NCI-H1436 treated with DMSO at 0.1 percent for 48 hours (cell line): ENCODE data around the gene NRM.
"Not testable (repeated sequence)": the region's sequence is repeated elsewhere in the genome, so short reads cannot be mapped to it uniquely, and the experiment has no call there.

Experiments used
- DNase-seq: peaks from one replicate; lab custom pipeline; 2025; lab: John Stamatoyannopoulos, UW

NRM gene

DNA sequence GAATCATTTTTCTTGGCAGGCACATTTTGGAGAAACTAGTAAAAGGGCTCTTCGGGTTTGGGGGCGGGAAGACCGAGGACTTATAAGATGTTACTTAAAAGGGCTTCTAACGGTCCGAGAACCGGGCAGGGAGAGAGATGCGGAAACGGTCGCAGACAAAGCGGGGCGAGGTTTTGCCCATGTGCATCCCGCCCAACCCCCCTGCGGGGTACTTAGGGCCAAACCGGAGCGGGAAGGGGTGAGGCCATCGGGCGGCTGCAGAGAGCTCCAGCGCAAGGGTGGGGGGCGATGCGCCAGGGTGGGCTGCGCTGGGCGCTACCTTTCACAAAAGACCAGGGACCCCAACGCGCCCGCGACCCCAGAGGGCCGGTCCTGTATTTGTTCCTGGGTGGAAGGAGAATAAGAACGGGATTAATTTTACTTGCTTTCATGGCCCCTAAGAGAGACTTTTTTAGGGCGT is 30.0 kb upstream of the NRM start:
- DNase-seq, result no peak

DNA sequence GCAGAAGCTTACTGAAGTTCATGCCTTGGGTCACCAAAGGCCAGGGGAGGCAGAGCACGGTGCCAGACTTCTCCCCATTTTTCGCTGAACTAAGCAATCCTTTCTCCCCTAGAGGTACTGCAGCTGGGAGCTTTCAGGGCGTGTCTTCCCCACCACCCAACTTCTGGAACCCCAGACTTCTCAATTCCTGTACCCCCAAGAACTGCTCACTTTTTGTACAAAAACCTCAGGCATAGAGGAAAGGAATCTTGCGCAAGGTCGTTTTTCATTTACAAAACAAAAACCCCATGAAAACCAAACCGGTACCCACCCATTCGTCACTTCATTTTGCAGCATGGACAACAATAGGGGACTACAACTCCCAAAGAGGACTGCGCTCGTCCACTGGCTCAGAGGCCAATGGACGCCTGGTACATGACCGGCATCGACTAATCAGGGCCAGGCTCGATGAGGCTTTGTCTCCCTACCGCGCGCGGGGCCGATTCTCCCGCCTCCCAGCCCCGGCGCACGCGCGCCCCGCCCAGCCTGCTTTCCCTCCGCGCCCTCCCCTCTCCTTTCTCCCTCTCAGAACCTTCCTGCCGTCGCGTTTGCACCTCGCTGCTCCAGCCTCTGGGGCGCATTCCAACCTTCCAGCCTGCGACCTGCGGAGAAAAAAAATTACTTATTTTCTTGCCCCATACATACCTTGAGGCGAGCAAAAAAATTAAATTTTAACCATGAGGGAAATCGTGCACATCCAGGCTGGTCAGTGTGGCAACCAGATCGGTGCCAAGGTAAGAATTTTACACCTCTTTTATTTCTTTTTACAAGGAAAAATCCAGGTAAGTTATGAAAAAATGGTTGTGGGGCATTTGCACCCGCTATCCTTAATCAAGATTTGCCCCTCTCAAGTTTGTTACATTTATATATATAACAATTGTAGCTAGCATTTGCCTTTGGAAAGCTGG is 29.3 kb upstream of the NRM start, which contains the start of gene TUBB:
Gene TUBB (plus strand): TSS at position 562 of the 947 bp plus-strand sequence. CDS start 155 bp downstream, at position 717.
- peak; percentile 95 for DNase-seq

DNA sequence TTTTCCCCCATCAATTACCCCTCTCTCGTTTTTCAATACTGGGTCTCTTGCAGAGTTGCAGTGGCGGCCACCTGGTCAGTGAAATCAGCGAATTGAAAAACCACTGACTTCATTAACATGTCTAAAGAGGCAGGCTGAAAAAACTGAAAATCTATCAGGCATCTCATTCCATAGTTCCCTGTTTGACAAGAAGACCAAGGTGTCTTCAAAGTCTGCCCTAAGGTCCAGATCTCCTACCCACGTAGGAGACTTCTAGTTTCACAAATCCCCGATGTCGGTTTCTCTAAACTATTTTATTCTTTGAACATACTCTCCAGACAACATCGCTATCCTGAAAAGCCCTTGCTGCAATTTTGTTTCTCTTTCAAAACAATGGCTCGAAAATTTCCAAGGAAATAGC is 28.6 kb upstream of the NRM start:
- DNase-seq, result no peak

DNA sequence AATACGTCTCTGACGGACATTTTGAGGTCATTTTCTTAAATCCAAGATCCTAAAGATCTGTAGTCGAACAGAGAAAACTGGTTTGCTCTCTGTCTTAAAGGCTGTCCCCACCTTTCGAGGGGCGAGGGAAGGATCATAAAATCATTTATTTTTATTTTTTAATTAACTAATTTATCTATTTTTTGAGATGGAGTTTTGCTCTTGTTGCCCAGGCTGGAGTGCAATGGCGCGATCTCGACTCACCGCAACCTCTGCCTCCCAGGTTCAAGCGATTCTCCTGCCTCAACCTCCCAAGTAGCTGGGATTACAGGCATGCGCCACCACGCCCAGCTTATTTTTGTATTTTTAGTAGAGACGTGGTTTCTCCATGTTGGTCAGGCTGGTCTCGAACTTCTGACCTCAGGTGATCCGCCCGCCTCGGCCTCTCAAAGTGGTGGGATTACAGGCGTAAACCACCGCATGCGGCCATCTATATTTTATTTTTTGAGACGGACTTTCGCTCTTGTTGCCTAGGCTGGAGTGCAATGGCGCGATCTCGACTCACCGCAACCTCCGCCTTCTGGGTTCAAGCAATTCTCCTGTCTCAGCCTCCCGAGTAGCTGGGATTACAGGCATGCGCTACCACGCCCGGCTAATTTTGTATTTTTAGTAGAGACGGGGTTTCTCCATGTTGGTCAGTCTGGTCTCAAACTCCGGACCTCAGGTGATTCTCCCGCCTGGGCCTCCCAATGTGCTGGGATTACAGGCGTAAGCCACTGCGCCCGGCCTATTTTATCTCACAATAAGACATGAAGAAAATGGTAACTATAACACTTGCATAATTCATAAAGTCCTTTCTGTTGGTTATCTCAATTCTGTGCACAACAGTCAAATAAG is 27.3 kb upstream of the NRM start:
- DNase-seq, result not testable (repeated sequence)

DNA sequence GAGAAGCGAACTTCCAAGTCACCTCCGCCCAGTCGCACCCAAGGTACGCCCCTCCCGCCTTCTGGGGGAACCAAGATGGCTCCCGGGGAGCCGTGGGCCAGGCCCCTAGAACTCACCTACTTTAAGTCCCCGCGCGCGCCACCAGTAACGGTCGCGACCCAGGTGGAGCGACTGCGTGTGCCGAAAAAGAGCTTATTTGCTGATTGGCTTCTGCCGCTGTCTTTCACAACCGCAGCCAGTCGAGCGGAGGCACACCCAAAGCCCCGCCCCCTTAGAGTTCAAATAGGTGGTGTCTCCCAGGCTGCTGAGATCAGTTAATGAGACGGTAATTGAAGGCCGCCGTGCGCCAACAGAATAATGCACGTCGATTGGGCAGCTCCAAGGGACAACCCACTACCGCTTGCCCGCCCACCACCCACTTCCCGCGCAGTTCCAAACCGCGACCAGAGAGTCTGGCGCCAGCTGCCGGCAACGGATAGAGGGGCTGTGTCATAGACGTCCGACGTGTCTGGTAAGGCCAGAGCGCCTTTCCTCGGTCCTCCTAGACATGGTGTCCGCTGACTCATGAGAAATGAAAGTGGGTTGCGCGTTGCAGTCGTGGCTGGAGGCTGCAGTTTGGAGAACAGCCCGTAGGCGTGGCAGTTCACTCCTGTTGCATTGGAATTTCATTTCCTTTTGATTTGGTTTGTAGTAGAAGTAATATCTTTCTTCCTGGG is 26.5 kb upstream of the NRM start, which contains the start of gene MDC1:
Gene MDC1 (minus strand): TSS at position 153 of the 716 bp plus-strand sequence. CDS start 2,106 bp downstream, outside the sequence.
- DNase-seq, result peak; percentile 99

DNA sequence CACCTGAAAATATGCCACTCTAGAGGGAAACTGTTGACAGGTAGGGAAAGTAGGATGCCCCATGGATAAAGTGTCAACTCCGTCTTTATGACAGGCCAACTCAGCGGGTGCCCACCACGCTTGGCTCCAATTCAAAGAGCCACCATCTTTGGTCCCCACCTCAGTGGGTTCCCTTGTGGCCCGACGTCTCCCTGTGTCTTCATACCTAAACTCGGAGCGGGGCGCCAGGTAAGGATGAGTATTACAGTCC is 26.0 kb upstream of the NRM start:
- no peak for DNase-seq

DNA sequence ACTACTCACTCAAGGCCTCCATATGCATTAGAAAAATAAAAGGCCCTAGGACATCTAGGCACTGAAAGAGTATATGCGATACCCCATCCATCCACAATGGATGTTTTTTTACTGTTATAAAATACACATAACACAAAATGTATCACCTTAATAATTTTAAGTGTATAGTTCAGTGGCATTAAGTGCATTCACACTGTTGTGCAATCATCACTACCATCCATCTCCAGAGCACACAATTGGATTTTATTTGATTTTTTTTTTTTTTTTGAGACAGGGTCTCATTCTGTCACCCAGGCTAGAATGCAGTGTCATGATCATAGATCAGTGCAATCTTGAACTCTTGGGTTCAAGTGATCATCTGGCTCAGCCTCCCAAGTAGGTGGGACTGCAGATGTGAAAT is 23.5 kb upstream of the NRM start:
- no peak for DNase-seq

DNA sequence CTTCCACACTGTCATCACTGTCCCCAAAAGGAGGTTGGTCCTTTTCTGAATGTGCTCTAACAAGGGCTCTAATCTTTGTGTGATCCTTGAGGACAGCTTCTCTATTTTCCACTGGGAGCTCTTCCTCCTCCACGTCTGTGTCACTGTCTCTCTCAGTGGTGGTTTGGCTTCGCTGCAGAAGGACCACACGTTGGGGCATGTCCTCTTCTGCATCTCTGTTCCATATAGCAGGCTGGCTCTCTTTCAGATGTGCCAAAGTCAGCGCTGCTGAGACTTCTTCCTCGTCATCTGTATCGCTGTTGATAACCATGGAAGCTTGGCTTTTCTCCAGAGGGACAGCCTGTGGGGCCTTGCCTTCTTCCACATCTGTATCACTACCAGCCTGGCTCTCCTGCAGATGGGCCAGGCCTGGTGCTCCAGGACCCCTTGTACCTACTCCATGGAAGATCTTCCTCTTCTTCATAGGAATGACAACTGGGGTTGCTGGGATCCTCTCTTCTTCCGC is 21.7 kb upstream of the NRM start:
- no peak for DNase-seq

DNA sequence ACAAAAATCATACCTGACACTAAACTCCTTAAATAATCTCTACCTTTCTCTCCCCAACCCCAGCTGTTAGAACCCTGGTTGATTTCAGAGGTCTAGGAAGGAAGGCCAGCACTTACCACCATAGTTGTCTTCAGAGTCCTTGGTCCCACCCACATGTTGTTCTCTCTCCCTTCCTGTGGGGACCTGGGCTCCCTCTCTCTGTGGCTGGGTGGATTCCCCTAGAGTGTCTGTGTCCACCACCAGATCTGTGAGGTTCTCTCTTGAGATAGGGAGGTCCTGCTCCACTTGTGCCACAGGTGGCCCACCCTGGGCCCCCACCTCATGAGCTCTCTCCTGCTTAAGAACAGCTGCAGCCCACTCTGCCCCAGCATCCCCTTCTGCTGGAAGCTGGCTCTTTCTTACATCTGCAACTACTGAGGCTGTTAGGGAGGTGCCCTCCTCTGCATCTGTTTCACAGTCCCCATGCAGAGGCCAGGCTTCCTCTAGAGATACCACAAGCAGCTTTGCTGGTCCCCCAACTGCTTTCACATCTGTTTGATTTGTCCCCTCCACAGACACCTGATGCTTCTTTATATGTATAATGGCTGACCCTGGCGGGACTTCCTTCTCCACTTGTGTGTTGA is 21.1 kb upstream of the NRM start:
- DNase-seq, result no peak

DNA sequence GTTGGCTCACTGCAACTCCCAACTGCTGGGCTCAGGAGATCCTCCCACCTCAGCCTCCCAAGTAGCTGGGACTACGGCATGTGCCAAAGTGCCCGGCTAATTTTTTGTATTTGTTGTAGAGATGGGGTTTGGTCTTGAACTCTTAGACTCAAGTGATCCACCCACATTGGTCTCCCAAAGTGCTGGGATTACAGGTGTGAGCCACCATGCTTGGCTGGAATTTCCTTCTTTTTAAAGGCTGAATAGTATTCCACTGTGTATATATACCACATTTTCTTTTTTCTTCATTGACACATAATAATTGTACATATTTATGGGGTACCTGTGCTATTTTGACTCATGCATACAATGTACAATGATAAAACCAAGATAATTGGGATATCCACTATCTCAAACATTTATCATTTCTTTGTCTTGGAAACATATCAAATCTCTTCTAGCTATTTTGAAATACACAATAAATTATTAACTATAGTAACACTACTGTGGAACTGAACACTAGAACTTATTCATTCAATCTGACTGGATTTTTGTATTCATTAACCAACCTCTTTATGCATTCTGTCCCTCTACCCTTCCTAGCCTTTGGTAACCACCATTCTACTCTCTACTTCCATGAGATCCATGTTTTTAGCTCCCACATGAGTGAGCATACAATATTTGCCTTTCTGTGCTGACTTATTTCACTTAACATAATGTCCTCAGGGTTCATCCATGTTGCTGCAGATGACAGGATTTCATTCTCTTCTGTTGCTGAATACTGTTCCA is 18.5 kb upstream of the NRM start:
- no peak for DNase-seq

DNA sequence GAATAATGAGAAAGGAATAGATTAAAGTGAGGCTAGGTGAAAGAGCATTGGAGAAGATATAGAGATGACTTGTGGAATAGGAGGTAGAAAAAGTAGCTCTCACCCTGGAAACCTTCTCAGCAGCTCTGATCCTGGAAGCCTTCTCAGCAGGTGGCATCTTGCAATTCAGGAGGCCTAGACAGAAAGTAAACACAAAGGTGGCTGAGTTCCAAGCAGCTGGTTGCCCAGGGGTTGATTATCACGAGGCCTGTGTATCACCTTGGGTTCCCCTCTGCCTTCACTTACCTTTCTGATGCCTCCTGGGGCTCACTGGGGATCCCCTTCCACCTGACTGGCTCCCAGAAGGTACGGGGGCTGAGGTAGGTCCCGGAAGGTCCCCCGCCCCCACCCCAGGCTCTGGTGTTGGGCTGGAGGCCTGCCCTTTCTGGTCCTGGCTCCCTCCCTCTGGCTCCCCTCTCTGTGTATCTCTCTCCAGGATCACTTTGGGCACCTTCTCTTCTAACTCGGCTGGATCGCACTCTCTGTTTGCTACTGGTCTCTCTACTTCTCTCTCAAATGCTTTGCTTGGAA is 16.6 kb upstream of the NRM start:
- no peak for DNase-seq

DNA sequence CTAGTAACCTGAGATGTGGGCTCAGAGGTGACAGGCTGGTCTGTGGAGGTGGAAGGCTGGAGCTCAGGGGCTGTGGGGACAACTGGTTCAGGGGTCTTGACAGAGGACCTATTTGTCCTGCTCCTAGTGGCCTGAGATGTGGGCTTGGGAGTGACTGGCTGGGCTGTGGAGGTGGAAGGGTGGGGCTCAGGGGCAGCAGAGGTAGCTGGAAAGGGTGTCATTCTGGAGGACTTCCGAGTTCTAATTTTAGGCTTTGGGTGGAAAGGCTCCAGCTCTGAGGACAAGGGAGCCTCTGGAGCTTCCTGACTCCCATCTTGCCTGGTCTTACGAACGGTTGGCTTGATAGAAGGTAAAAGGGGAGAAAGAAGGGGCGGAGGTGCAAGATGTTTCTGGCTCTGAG is 14.8 kb upstream of the NRM start:
- DNase-seq, result no peak

DNA sequence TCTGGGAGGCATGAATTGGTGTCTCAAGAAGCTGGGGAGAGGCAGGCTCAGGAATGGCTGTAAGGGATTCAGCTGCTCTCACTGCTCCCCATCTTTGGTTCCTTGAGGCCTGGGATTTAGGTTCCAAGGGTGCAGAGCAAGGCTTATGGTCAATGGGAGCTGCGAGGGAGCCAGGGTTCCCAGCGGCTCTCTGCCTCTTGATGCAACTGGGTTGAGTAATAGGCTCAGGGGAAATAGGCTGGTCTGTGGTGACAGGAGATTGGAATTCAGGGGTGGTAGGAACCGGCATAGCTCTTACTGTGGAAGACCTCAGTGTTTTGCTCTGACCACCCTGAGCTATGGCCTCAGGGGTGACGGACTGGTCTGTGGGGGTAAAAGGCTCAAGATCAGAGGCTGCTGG is 13.0 kb upstream of the NRM start:
- DNase-seq, result no peak

DNA sequence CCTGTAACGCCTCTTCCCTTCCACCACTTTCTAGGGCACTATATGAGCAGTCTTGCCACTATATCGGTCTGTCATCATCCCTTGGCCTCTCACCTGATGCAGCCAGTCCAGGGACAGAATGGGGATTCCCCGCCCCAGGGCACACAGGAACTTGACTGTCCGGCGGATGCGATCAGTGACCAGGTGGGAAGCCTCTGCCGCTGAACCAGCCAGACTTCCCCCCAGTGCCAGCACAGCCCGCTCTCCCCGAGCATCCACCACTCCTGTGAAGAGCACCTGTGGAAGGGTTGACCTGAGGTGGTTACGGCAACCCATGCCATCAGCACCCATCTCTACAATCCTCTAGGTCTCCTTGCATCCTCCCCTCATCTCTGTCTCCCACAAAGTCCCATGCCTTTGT is 12.2 kb upstream of the NRM start:
- no peak for DNase-seq

DNA sequence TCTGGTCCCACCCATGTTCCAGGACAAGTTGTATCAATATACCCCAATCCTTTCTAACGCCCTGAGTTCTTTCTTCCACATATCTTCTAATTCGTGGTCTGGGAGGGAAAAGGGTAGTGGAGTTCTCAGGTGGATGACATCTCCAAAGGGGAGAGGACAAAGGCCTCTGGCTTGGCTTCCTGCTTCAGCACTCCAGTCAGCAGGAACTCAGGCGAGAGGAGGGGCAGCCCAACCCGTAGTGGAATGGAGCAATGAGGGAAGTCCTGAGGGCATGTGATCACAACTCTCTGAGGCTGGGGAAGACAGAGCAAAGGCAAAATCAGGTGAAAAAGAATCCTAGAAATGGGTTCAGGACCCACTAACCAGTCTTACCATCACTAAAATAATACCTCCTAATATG is 9.6 kb upstream of the NRM start:
- DNase-seq, result no peak

DNA sequence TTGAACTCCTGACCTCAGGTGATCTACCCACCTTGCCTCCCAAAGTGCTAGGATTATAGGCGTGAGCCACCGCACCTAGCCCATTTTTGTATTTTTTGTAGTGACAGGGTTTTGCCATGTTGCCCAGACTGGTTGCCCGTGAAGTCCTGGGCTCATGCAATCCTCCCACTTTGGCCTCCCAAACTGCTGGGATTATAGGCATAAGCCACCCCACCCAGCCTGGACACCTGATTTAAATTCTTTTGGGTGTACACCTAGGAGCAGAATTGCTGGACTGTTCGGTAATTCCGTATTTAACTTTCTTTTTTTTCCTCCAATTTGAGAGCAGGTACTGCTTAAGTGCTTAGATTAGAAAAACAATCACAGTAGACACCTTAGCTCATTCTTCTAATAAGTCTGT is 5.6 kb upstream of the NRM start:
- DNase-seq, result no peak

DNA sequence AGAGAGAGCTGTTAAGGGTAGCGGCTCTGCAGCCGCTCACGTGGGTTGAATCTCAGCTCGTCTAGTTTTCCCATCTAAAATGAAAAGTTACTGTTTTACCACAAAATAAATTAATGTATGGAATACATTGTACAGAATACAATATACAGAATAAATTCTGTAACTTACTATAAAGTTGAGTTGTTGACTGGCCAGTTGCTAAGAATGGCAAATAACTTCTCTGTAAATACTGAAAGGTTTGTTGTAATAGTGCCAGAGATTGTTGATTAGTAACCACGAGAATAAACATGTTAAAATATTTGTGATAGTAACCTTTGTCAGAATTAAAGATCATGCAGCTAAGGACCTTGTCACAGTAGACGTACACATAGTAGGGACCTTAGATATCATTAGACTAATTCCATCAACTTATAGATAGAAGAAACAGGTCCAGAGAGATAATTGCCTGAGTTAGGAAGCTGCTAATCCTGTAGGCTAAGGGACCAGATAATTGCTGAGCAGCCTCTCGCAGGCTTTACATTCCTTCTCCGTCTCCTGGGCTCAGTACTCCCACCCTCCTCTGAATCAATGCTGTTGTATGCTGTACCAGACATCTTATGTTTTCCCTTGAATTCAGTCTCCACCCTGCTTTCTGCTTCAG is 544 bp upstream of the NRM start:
- DNase-seq, result no peak

DNA sequence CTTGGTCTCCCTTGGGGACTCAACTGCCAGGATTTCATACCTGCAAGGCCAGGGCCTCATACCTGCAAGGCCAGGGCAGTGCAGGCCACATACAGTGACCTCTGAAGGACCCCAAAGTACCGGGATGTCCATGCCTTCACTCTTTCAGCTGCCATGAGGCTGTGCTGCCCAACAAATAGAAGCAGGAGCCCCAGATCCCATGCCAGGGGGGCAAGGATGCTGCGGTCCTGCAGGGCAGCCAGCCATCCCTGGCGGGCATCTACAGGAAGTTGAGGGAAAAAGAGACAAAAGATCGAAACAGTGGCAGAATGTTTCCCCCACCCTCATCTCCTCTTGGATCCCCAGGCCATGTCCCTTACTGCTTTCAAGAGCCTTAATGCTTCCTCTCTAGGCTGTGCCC is 799 bp downstream of the NRM start:
- DNase-seq, result no peak

DNA sequence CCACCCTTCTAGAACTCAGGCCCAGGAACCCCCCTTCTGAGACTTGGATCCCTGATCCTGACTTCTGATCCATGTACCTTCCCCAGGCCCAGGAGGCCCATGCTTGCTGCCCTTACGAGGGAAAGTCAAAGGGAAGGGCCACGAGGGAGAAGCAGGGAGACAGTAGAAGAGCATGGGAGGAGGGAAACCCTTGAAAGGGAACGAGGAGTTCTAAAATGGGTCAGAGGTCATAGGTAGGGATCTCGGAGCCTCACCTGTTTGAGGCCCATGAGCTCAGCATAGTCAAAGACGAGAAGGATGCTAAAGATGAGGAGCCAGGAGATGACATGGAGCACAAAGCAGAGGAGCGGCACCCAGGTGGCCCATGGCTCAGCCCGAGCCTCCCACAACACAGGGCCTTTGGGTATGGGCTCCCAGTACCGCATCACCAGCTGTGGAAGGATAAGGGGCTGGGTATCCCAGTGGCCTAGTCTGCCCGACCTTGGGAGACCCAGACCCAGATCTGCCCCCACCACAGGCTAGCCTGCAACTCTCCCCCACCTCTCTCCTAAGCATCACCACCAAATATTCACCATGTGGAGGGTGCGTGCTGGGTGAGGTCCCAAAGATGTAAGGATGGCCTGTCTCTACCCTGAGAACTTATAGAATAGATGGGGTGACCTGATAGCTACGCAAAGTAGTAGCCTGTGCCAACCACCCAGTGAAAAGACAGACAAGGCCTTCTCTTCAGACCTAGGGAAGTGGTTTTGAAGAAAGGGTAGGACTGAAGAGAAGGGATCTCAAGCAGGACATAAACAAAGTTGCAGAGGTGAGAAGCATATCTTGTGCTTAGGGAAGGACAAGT is 1.5 kb downstream of the NRM start:
- DNase-seq, result no peak
